Measurements from ENCODE around the gene NEK4. TPM values are rescaled to one million over a fixed set of nuclear protein-coding genes. Genes with fewer than 3 reads are reported as not detected.
A peak's percentile ranks its signal among the peaks of the same experiment; 100 is the strongest.

NEK4 gene
- polyA plus RNA-seq (ENCODE audit: low read depth in 6 of 6), result 10 to 100 TPM in 4 of 6 donors, 1 to 10 TPM in 2; 8.9 to 24.8 (median 12.7) TPM

DNA sequence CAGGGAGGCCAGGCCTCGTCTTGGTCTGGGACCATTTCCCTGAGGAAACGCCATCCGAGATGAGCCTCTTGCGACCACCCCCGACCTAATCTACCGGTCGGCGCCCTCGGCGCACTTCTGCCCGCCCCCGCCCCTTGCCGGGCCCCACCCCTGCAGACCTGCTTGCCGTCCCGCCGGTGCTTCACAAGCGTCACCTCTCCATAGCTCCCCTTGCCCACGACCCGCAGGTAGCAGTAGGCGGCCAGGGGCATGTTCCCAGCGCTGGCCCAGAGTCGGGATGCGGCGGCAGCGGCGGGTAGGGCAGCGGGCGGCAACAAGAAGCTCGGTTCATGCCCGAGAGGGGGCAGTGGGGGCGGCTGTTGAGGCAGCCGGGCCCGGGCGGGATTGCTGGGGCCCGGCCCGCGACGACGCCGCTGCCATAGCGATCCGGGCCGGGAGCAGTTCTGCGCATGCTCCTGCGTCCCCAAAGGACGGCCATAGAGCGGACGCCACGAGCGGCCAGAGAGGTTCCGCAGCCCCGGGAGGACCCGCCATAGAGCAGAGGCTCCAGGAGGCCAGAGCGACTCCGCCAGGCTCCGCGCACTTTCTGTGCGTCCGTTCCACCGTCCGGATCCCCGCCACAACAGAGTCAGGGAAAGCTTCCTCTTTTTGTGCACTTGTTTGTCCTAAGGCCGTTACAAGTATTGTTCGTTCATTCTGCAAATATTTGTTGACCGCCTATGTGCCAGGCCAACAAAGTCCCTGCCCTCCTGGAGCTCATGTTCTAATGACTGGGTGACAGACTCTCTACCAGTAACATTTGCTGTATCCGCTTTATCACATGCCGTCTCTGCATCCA lies at the start of gene NEK4:
TSS of gene NEK4 (minus strand) at position 445 of the 838 bp plus-strand sequence. CDS start at position 251, 194 bp downstream.
- Mint-ChIP-seq H3K4me3 (peak within 1 kb of the TSS; percentile 80 to 98 (median 92)), H3K27me3 (no peaks in the 10 kb centered on the region), H3K36me3 (peaks cover 0 to 5% of the 10 kb centered on the region in 2 donors), H3K4me1 (peaks cover 16 to 22% (median 22%) of the 10 kb centered on the region in 3 donors), H3K9me3 (no peaks in the 10 kb centered on the region), H3K27ac (peak within 1 kb of the TSS; percentile 91 to 96 (median 94))
- ATAC-seq (ENCODE audit: low read depth in 2 of 2), result peak; percentile 87 to 94
- DNase-seq, result peak; percentile 83

- ATAC-seq (ENCODE audit: low read depth in 2 of 2) (no peak), DNase-seq (no peak)
- Mint-ChIP-seq H3K27ac (peak overlapping the region in 1 of 6 donors; percentile 37), H3K9me3 (no peaks in the 10 kb centered on the region), H3K27me3 (no peaks in the 10 kb centered on the region), H3K4me3 (no peak overlapping the region), H3K36me3 (no peaks in the 10 kb centered on the region), H3K4me1 (no peaks in the 10 kb centered on the region)
These were observed 49.2 kb upstream of the NEK4 start for GRCh38 chr3:52819936-52820335.

DNA sequence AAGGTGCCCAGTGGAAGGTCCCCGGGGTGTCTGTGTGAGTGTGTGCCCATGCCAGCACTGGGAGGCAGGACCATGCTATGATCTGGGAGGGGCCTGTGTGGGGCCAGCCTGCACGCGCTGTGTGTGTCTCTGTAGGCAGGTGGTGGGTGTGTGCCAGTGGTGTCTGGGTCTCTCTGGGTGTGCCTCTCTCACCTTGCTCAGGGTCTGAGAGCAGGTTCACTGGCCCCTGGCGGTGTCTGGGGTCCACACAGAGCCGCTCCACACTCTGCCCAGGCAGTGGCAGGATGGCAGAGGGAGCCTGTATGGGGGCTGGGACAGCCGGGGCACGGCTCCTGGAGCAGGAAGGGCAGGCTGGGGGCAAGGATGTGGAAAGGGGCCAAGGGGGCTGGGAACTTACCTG lies 47.1 kb upstream of the NEK4 start:
- H3K4me3 Mint-ChIP-seq, result no peak overlapping the region

DNA sequence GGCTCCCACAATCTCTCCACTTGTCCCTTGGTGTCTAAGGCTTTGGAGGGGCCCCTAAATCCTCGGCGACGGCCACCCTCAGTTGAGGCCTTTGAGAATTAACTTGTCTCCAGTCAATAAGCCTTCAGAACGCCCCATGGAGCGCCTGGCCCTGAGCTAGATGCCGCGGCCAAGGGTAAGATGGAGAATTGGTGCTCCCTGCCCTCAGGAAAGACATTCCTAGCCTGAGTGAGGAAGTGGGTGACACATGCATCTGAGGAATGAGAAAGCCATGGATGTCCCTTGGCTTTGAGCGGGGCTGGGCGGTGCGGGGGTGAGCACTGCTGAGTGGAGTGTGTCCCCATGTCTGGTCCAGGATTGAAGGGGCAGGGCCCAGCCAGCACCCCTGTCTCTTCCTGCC lies 46.5 kb upstream of the NEK4 start:
- no peak overlapping the region for H3K27ac Mint-ChIP-seq
- no peaks in the 10 kb centered on the region for H3K9me3 Mint-ChIP-seq
- no peaks in the 10 kb centered on the region for H3K27me3 Mint-ChIP-seq
- no peak for ATAC-seq (ENCODE audit: low read depth in 2 of 2)
- DNase-seq, result no peak
- H3K4me1 Mint-ChIP-seq, result no peaks in the 10 kb centered on the region
- H3K36me3 Mint-ChIP-seq, result no peaks in the 10 kb centered on the region
- no peak overlapping the region for H3K4me3 Mint-ChIP-seq

More for the DNA sequence above, 47.1 kb upstream of the NEK4 start:
- DNase-seq, result no peak
- Mint-ChIP-seq H3K9me3 (no peaks in the 10 kb centered on the region), H3K27me3 (no peaks in the 10 kb centered on the region), H3K27ac (peak overlapping the region in 1 of 6 donors; percentile 74), H3K36me3 (no peaks in the 10 kb centered on the region), H3K4me1 (no peaks in the 10 kb centered on the region)
- no peak for ATAC-seq (ENCODE audit: low read depth in 2 of 2)

DNA sequence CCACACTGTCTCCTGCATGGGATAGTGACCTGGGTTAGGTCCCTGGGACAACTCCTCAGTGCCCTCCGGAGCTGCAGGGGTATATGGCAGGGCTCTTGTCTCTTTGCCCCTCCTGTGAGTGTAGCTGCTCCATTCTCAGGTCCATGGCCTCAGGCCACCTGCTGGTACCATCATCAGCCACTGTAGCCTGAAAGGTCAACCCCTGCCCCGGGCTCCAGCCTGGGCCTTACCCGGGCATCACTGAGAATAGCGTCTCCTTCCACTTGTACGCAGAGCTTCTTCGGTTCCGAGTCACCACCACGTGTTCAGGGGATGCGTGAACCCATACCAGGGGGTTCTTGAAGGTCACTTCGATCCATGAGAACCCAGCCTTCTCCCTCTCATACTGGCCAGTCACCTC lies 45.9 kb upstream of the NEK4 start:
- Mint-ChIP-seq H3K4me1 (no peaks in the 10 kb centered on the region), H3K36me3 (no peaks in the 10 kb centered on the region), H3K9me3 (no peaks in the 10 kb centered on the region), H3K27me3 (no peaks in the 10 kb centered on the region), H3K27ac (peak overlapping the region in 1 of 6 donors; percentile 51), H3K4me3 (no peak overlapping the region)
- no peak for ATAC-seq (ENCODE audit: low read depth in 2 of 2)
- no peak for DNase-seq

DNA sequence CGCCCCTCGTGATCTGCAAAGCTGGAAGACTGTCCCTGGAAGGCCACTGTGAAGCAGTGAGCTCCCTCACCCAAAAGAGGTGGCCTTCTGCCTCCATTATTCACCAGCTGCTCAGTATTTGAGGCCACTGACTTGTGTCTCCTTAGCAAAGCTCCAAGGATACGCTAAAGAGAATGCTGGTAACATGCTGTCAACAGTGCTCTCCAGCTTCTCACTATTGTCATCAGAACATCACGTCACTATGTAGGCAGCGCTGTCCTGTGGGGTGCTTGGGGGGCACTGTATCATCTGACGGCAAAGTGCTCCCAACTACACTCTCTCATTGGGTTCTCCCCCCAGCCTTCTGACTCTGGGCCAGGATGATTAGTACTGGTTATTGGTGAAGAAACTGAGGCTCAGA lies 45.5 kb upstream of the NEK4 start:
- Mint-ChIP-seq H3K36me3 (no peaks in the 10 kb centered on the region), H3K27me3 (no peaks in the 10 kb centered on the region), H3K27ac (peak overlapping the region in 1 of 6 donors; percentile 51)

GRCh38 chr3:52813810-52814209 lies 43.1 kb upstream of the NEK4 start:
- no peak overlapping the region for H3K27ac Mint-ChIP-seq
- DNase-seq, result no peak
- no peak for ATAC-seq (ENCODE audit: low read depth in 2 of 2)
- no peaks in the 10 kb centered on the region for H3K36me3 Mint-ChIP-seq
- H3K4me1 Mint-ChIP-seq, result no peaks in the 10 kb centered on the region
- H3K4me3 Mint-ChIP-seq, result no peak overlapping the region
- H3K27me3 Mint-ChIP-seq, result no peaks in the 10 kb centered on the region
- peaks cover 0 to 2% (median 0%) of the 10 kb centered on the region in 7 donors for H3K9me3 Mint-ChIP-seq

More for the DNA sequence above, 45.5 kb upstream of the NEK4 start:
- no peak for DNase-seq
- H3K9me3 Mint-ChIP-seq, result no peaks in the 10 kb centered on the region
- ATAC-seq (ENCODE audit: low read depth in 2 of 2), result no peak
- no peak overlapping the region for H3K4me3 Mint-ChIP-seq
- H3K4me1 Mint-ChIP-seq, result no peaks in the 10 kb centered on the region

- DNase-seq (no peak), ATAC-seq (ENCODE audit: low read depth in 2 of 2) (no peak)
- Mint-ChIP-seq H3K4me3 (no peak overlapping the region), H3K27ac (peak overlapping the region in 1 of 6 donors; percentile 62), H3K27me3 (no peaks in the 10 kb centered on the region), H3K9me3 (peaks cover 0 to 2% (median 0%) of the 10 kb centered on the region in 7 donors), H3K36me3 (no peaks in the 10 kb centered on the region), H3K4me1 (no peaks in the 10 kb centered on the region)
These were observed 40.8 kb upstream of the NEK4 start for GRCh38 chr3:52811452-52812011.

- DNase-seq (no peak), ATAC-seq (ENCODE audit: low read depth in 2 of 2) (no peak)
- Mint-ChIP-seq H3K4me3 (no peak overlapping the region), H3K36me3 (no peaks in the 10 kb centered on the region), H3K27ac (peak overlapping the region in 1 of 6 donors; percentile 62), H3K27me3 (no peaks in the 10 kb centered on the region), H3K4me1 (no peaks in the 10 kb centered on the region), H3K9me3 (peaks cover 0 to 2% (median 0%) of the 10 kb centered on the region in 7 donors)
These were observed 40.2 kb upstream of the NEK4 start for GRCh38 chr3:52810923-52811322.

- Mint-ChIP-seq H3K4me1 (no peaks in the 10 kb centered on the region), H3K36me3 (no peaks in the 10 kb centered on the region), H3K4me3 (no peak overlapping the region), H3K27ac (peak overlapping the region in 2 of 6 donors; percentile 16 to 51), H3K9me3 (peaks cover 0 to 2% (median 0%) of the 10 kb centered on the region in 7 donors), H3K27me3 (no peaks in the 10 kb centered on the region)
- no peak for ATAC-seq (ENCODE audit: low read depth in 2 of 2)
- DNase-seq, result no peak
These were observed 39.1 kb upstream of the NEK4 start for GRCh38 chr3:52809662-52810377.

GRCh38 chr3:52809149-52809548 lies 38.4 kb upstream of the NEK4 start:
- DNase-seq (no peak), ATAC-seq (ENCODE audit: low read depth in 2 of 2) (no peak)
- no peaks in the 10 kb centered on the region for H3K27me3 Mint-ChIP-seq
- H3K4me1 Mint-ChIP-seq, result no peaks in the 10 kb centered on the region
- no peak overlapping the region for H3K4me3 Mint-ChIP-seq
- H3K9me3 Mint-ChIP-seq, result peaks cover 0 to 2% (median 0%) of the 10 kb centered on the region in 7 donors
- H3K27ac Mint-ChIP-seq, result peak overlapping the region in 2 of 6 donors; percentile 1 to 4
- H3K36me3 Mint-ChIP-seq, result no peaks in the 10 kb centered on the region

DNA sequence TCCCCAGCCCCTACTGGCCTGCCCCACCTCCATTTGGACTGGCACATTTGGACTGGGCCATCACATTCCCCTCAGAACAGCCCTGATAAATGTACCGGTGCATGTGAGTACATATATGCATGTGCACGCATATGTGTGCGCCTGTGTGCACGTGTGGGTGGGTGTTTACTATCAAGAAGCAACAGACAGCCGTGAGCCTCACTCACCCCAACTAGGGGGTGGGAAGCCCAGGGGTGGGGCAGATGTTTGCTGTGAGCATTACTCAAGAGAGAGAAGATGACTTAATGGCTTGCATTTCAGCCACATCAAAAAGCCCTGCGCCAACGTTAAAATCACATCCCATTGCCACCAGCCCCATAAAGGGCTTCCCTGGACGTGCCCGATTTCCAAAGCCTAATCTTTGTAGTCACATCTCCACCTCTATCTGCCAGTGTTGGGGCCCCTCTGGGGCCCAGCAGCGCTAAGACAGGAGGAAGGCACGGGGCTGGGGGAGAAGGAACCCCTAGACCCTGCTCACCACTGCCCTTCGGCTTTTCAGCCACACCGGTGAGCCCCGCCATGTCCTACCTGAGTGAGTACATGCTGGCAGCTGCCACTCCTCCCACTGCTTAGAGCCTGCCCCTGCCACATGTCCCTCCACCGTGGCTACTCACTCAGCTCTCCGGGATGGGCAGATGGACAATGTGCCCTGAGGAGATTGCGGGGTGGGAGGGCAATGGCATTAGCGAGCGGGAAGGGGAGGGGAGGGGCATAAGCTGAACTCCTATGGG lies 34.7 kb upstream of the NEK4 start:
- no peaks in the 10 kb centered on the region for H3K36me3 Mint-ChIP-seq
- ATAC-seq (ENCODE audit: low read depth in 2 of 2) (no peak), DNase-seq (no peak)
- H3K4me3 Mint-ChIP-seq, result no peak overlapping the region
- H3K27me3 Mint-ChIP-seq, result no peaks in the 10 kb centered on the region
- H3K9me3 Mint-ChIP-seq, result peaks cover 0 to 2% (median 0%) of the 10 kb centered on the region in 7 donors
- no peaks in the 10 kb centered on the region for H3K4me1 Mint-ChIP-seq
- H3K27ac Mint-ChIP-seq, result no peak overlapping the region

- Mint-ChIP-seq H3K4me3 (no peak overlapping the region), H3K27ac (no peak overlapping the region), H3K36me3 (no peaks in the 10 kb centered on the region), H3K4me1 (no peaks in the 10 kb centered on the region), H3K27me3 (no peaks in the 10 kb centered on the region), H3K9me3 (no peaks in the 10 kb centered on the region)
- no peak for DNase-seq
- no peak for ATAC-seq (ENCODE audit: low read depth in 2 of 2)
These were observed 31.1 kb upstream of the NEK4 start for GRCh38 chr3:52801839-52802238.
